ENCODE results near the gene COMMD1.
"Not testable (repeated sequence)": the region's sequence is repeated elsewhere in the genome, so short reads cannot be mapped to it uniquely, and the experiment has no call there.

Gene COMMD1

DNA sequence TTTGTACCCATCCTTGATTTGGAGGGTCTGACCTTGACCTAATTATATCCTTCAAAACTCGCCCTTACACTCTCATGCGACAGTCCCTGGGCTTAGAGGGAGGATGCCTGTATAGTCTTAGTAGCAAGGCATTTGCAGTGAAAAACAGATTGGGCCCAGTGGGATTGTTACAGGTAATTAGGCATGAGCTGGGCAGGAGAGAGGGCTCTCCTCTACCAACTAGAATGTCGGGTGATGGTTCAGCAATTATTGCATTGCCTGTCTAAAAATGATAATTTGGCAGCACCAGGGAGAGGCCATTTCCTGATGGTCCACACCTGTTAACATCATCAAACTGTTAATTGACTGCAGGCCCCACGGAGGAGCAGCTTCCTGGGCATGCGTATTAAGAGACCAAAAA, 32.4 kb downstream of the COMMD1 start:
- H3K4me1 ChIP-seq (ENCODE audit: insufficient read depth, low read length) = no peaks in the 10 kb centered on the region
- H2AFZ ChIP-seq (ENCODE audit: low read depth, low read length) = no peak overlapping the region
- H3K27me3 ChIP-seq (ENCODE audit: insufficient read depth, low read length) = no peaks in the 10 kb centered on the region
- H3K4me3 ChIP-seq (ENCODE audit: low read length) = no peak overlapping the region
- H3K36me3 ChIP-seq (ENCODE audit: insufficient read depth, low read length) = no peaks in the 10 kb centered on the region
- peaks cover 4% of the 10 kb centered on the region for H3K9me3 ChIP-seq (ENCODE audit: low read length)

DNA sequence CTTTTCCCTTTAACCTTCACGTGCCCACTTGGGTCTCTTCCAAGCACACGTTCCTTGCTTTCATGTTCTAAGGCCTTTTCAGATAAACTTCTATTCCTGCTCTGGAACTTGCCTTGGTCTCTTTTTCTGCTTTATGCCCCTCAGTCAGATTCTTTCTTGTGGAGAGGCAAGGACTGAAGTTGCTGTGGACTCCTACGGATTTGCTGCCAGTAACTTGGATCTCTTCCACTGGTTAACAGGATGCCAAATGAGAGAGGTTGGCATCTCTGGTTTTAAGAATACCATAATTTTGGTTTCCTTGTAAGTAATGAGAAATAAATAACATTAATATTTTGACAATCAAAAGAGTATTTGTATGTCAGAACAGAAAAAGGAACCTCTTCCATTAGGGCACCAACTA, 33.0 kb downstream of the COMMD1 start:
- no peak overlapping the region for H3K4me3 ChIP-seq (ENCODE audit: low read length)
- H3K36me3 ChIP-seq (ENCODE audit: insufficient read depth, low read length) = no peaks in the 10 kb centered on the region

DNA sequence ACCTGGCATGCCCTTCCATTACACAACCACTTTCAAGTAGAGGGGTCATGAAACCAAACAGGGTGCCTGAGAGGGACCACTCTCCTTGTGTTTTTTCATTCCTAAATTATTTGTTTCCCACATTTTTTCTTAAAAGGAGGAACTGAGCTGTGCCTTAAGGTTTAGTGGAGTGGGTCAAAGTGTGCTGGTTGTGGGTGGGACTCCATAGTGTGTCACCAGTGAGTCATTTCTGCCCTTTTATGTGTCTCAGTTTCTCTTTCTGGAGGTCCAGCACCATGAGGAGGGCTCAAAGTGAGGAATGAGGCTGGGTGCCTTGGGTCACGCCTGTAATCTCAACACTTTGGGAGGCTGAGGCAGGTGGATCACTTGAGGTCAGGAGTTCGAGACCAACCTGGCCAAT, 37.8 kb downstream of the COMMD1 start:
- no peaks in the 10 kb centered on the region for H3K36me3 ChIP-seq (ENCODE audit: insufficient read depth, low read length)
- H3K4me1 ChIP-seq (ENCODE audit: insufficient read depth, low read length) = no peaks in the 10 kb centered on the region
- H3K27me3 ChIP-seq (ENCODE audit: insufficient read depth, low read length) = no peaks in the 10 kb centered on the region
- H3K9me3 ChIP-seq (ENCODE audit: low read length) = no peaks in the 10 kb centered on the region
- H3K4me3 ChIP-seq (ENCODE audit: low read length) = no peak overlapping the region
- no peak overlapping the region for H2AFZ ChIP-seq (ENCODE audit: low read depth, low read length)

More for the DNA sequence above, 33.0 kb downstream of the COMMD1 start:
- H3K4me1 ChIP-seq (ENCODE audit: insufficient read depth, low read length) = no peaks in the 10 kb centered on the region
- no peak overlapping the region for H2AFZ ChIP-seq (ENCODE audit: low read depth, low read length)
- no peaks in the 10 kb centered on the region for H3K9me3 ChIP-seq (ENCODE audit: low read length)
- H3K27me3 ChIP-seq (ENCODE audit: insufficient read depth, low read length) = no peaks in the 10 kb centered on the region

DNA sequence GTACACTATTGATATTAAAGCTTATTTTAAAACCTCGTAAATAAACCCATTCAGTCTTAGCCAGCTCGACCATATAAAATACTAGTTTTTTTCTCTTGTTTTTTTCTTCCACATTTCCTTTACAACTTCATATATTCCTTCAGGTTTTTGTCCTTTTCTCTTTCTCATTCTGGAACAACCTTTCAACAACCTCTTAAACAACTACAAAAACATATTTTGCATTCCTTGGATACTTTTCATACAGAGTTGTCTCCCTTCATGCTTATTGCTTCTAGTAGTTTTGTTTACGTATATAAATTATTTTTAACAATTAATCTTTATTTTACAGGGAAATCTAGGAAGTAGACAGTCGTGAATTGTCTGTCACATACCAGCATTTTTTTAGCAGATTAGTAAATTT, 41.2 kb downstream of the COMMD1 start:
- Histone ChIP-seq H3K36me3 (ENCODE audit: insufficient read depth, low read length) (no peaks in the 10 kb centered on the region), H3K4me1 (ENCODE audit: insufficient read depth, low read length) (no peaks in the 10 kb centered on the region), H3K27me3 (ENCODE audit: insufficient read depth, low read length) (no peaks in the 10 kb centered on the region), H3K4me3 (ENCODE audit: low read length) (no peak overlapping the region), H3K9me3 (ENCODE audit: low read length) (no peaks in the 10 kb centered on the region), H2AFZ (ENCODE audit: low read depth, low read length) (no peak overlapping the region)

DNA sequence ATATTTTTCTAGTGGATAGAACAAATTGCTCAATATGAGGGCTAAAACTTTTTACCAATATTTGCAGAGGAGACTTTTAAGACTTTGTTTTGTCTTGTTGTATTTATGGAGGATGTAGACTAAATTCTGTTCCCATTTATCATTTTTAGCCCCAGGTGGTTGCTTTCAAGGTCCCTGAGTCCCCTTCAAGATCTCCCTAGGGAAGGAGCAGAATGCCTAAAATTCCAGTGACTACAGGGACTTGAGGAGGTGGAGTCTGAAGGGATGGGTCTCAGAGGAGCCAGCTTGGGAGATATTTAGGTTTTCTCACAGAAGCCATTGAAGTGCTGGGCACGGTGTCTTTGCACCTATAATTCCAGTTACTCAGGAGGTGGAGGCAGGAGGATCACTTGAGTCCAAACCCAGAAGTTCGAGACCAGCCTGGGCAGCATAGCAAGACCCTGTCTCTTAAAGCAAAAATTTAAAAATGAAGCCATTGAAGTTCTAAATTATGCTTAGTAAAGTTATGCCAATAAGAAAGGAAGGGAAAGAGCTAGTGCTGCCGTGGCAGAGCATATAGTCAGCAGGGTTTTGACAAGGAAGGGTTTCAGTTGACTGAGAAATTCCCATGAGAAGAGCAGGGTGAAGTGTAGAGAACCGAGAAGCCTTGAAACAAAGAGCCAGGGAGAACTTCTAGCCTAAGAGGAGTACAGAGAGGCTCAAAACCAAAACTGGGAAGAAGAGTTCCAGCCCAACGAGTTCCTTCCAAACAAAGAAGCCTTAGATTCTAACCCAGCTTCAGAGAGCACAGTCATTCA, 43.4 kb downstream of the COMMD1 start:
- Histone ChIP-seq H3K4me3 (ENCODE audit: low read length) (no peak overlapping the region), H3K4me1 (ENCODE audit: insufficient read depth, low read length) (no peaks in the 10 kb centered on the region), H3K36me3 (ENCODE audit: insufficient read depth, low read length) (no peaks in the 10 kb centered on the region), H2AFZ (ENCODE audit: low read depth, low read length) (no peak overlapping the region), H3K9me3 (ENCODE audit: low read length) (no peaks in the 10 kb centered on the region), H3K27me3 (ENCODE audit: insufficient read depth, low read length) (no peaks in the 10 kb centered on the region)

DNA sequence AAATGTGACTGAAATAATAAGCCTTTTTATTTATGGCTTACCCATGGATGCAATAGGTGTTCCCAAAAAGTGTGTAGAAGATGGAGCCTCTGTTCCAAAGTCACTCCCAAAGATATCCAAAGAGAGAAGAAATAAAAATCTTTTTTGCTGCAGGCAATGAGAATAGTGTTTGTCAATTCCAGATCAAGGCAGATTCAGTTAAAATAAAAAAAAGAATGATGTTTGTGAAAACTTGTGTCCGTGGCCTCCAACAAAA, 43.9 kb downstream of the COMMD1 start:
- Histone ChIP-seq H2AFZ (ENCODE audit: low read depth, low read length) (no peak overlapping the region), H3K9me3 (ENCODE audit: low read length) (no peaks in the 10 kb centered on the region), H3K4me1 (ENCODE audit: insufficient read depth, low read length) (no peaks in the 10 kb centered on the region)

DNA sequence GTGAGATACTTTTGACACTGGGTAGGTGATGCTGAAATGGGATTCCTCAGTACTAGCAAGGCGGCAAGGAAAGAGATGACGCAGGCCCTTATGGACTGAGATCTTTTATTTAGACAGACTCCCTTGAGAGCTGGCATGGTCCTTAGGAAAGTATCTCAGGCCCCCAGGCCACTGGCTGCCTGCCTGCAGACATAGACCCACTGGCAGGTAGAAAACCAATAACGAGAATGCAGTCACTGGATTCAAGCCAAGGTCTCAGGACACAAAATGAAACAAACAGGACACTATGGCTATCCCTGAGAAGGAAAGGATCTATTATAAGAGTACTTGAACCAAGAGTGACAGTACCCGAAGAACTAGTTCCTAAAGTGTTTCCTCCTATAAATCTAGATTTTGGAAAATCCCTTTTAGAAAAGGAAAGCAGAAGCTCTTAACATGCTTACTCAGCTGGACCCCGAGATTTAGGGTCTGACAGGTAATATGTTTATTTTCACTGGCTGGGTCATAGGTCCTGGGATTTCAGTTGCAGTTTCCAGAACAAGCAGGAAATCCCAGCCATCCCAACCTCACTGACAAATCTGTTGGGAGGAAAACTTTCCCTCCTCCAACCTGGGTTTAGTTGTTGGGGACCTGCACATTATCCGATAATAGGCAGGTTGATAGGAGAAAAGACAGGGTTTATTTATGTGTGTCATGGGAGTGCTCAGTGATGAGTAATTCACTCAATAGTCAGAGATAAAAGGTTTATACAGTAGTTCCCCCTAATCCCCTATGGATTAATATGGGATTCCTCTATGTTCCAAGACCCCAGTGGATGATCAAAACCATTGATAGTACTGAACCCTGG, 44.5 kb downstream of the COMMD1 start:
- no peaks in the 10 kb centered on the region for H3K9me3 ChIP-seq (ENCODE audit: low read length)
- no peaks in the 10 kb centered on the region for H3K27me3 ChIP-seq (ENCODE audit: insufficient read depth, low read length)
- H2AFZ ChIP-seq (ENCODE audit: low read depth, low read length) = no peak overlapping the region
- no peaks in the 10 kb centered on the region for H3K36me3 ChIP-seq (ENCODE audit: insufficient read depth, low read length)
- H3K4me1 ChIP-seq (ENCODE audit: insufficient read depth, low read length) = no peaks in the 10 kb centered on the region
- H3K4me3 ChIP-seq (ENCODE audit: low read length) = no peak overlapping the region

More for the DNA sequence above, 43.9 kb downstream of the COMMD1 start:
- Histone ChIP-seq H3K36me3 (ENCODE audit: insufficient read depth, low read length) (no peaks in the 10 kb centered on the region), H3K27me3 (ENCODE audit: insufficient read depth, low read length) (no peaks in the 10 kb centered on the region), H3K4me3 (ENCODE audit: low read length) (no peak overlapping the region)

DNA sequence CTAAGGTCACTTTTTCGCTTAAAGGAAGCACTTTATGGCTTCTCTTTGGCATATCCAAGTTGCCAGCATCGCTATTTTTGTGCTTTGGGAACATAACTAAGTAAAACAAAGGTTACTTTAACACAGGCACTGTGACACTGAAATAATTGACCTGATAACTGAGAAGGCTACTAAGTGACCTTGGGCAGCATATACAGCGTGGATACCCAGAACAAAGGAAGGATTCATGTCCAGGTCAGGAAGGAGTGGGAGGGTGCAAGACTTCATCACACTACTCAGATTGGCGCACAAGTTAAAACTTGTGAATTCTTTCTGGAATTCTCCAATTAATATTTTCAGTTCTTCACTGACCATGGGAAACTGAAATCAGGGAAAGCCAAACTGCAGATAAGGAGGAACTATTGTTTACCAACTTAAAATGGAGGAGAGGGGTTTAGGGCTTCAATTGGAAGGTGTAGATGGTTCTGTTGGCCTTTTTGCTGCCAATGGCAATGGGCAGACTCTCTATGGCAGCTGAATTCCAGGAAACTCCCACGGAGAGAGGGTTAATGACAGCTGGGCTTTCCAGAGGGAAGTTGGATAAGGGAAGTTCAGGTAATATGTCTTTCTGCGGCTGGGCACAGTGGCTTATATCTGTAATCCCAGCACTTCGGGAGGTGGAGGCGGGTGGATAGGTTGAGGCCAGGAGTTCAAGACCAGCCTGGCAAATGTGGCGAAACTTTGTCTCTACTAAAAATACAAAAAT, 45.3 kb downstream of the COMMD1 start:
- no peaks in the 10 kb centered on the region for H3K9me3 ChIP-seq (ENCODE audit: low read length)
- H2AFZ ChIP-seq (ENCODE audit: low read depth, low read length) = no peak overlapping the region
- H3K4me3 ChIP-seq (ENCODE audit: low read length) = no peak overlapping the region
- no peaks in the 10 kb centered on the region for H3K36me3 ChIP-seq (ENCODE audit: insufficient read depth, low read length)
- no peaks in the 10 kb centered on the region for H3K27me3 ChIP-seq (ENCODE audit: insufficient read depth, low read length)
- H3K4me1 ChIP-seq (ENCODE audit: insufficient read depth, low read length) = no peaks in the 10 kb centered on the region

DNA sequence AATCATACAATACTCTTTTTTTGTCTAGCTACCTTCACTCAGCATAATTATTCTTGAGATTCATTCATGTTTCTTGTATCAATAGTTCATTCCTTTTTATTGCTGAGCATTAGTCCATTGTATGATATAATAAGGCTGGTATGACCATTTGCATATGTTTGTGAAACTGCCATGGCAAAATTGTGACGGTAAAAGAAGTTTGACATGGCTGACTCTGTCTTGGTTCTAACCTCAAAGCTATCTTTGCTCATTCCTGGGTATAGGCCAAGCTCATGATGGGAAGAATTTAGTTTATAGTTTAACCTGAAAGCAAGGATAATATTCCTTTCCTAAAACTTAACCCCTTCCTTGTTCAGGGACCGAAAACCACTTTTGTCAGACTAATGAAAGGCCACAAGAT, 46.4 kb downstream of the COMMD1 start:
- Histone ChIP-seq H3K9me3 (ENCODE audit: low read length) (no peaks in the 10 kb centered on the region), H3K27me3 (ENCODE audit: insufficient read depth, low read length) (no peaks in the 10 kb centered on the region), H3K4me3 (ENCODE audit: low read length) (no peak overlapping the region), H3K4me1 (ENCODE audit: insufficient read depth, low read length) (no peaks in the 10 kb centered on the region), H2AFZ (ENCODE audit: low read depth, low read length) (no peak overlapping the region), H3K36me3 (ENCODE audit: insufficient read depth, low read length) (no peaks in the 10 kb centered on the region)

DNA sequence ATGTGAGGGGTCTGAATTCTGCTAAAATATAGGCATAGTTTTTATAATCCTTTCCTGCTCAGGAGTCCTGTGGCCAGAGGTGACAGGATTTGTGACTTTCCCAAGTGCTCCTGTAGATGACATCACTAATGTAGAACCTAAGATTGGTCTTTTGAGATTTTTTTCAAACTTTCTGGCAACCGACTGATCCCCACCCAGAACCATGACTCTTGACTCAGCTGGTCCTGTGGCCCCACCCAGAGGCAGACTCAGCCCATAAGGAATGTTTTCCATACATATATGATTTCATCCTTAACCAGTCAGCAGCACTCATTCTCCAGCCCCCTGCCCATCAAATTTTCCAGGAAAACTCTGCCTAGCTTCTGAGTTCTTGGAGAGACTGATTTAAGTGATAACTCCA, 46.8 kb downstream of the COMMD1 start:
- Histone ChIP-seq H3K4me1 (ENCODE audit: insufficient read depth, low read length) (no peaks in the 10 kb centered on the region), H2AFZ (ENCODE audit: low read depth, low read length) (no peak overlapping the region), H3K9me3 (ENCODE audit: low read length) (no peaks in the 10 kb centered on the region), H3K4me3 (ENCODE audit: low read length) (no peak overlapping the region), H3K27me3 (ENCODE audit: insufficient read depth, low read length) (no peaks in the 10 kb centered on the region), H3K36me3 (ENCODE audit: insufficient read depth, low read length) (no peaks in the 10 kb centered on the region)

DNA sequence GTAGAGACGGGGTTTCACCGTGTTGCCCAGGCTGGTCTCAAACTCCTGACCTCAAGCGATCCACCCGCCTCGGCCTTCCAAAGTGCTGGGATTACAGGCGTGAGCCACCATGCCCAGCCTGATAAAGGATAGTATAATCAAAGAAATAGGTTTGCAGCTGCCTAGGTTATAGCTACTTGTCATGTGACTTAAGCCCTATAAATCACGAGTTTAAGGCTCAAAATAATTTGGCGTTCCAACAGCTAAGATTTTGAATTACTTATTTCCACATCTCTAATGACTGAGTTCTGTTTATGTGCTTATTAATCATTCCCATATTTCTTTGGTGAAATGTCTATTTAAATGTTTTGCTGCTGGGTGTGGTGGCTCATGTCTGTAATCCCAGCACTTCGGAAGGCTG, 49.4 kb downstream of the COMMD1 start:
- not testable (repeated sequence) for H3K9me3 ChIP-seq (ENCODE audit: low read length); H3K4me1 ChIP-seq (ENCODE audit: insufficient read depth, low read length); H3K27me3 ChIP-seq (ENCODE audit: insufficient read depth, low read length); H2AFZ ChIP-seq (ENCODE audit: low read depth, low read length); H3K4me3 ChIP-seq (ENCODE audit: low read length); H3K36me3 ChIP-seq (ENCODE audit: insufficient read depth, low read length)

DNA sequence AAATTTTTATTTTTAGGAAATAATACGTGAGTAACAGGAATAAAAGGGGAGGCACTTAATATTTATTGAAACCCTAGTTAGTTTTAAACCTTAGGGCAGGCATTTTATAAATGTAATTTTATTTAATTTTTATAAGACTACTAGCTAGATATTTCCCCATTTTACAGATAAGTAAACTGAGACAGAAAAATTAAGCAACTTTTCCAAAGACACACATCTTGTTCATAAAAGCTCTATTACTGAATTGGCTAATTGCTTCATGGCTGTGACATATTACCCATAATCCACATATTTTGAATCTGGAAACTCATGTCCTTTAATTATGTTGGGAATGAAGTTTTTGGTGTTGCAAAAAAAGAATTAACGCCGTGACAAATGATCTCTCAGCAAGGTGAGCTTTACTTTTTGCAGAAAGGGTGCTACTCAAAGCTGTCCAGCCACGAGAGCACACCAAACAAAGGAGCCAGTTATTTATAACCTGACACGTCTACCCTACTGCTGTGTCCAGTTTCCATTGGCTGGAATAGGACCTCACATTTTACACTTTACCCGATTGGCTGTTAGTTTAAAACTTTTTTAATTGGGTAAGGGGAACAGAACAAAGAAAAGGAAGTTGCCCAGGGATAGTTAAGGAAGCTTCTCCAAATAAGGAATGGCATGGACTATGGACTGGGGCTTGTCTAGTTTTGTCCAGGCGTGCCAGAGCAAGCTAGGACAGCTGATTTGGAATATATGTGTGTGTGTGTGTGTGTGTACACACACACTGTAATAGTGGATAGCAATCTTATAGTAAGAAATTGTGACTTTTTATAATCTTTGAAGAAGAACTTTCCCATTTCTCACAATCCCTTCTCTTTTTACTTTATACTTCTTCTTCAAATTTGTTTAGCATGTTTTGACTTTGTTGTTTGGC, 54.2 kb downstream of the COMMD1 start:
- no peaks in the 10 kb centered on the region for H3K36me3 ChIP-seq (ENCODE audit: insufficient read depth, low read length)
- no peaks in the 10 kb centered on the region for H3K27me3 ChIP-seq (ENCODE audit: insufficient read depth, low read length)
- H3K9me3 ChIP-seq (ENCODE audit: low read length) = peaks cover 2% of the 10 kb centered on the region
- no peak overlapping the region for H3K4me3 ChIP-seq (ENCODE audit: low read length)
- H3K4me1 ChIP-seq (ENCODE audit: insufficient read depth, low read length) = no peaks in the 10 kb centered on the region
- H2AFZ ChIP-seq (ENCODE audit: low read depth, low read length) = no peak overlapping the region

Data from neuron (in vitro differentiated cells).